GM18861 (cell line): Measurements from ENCODE around the gene TEX47.

Experiments
- ATAC-seq: cut with Tn5 transposase; IDR thresholded peaks from one replicate; pipeline ENCODE4 v1.9.1; 2021; ENCODE audit not compliant: unreplicated experiment

The TEX47 gene

GRCh38 chr7:88756802-88757201 lies 38.7 kb downstream of the TEX47 start:
- no peak for ATAC-seq

- no peak for ATAC-seq
These were observed 49.4 kb downstream of the TEX47 start for GRCh38 chr7:88746126-88746525.
